Kidney (tissue), 14 donors: ENCODE measurements around the gene AGR2. TPM values are rescaled to one million over a fixed set of nuclear protein-coding genes. Genes with fewer than 3 reads are reported as not detected.
A peak's percentile ranks its signal among the peaks of the same experiment; 100 is the strongest.

Experiments
- DNase-seq, 5 donors: peaks; one replicate each; pipeline ENCODE4 v3.0.0-alpha.2; 2013 to 2020
- FAIRE-seq: peaks from 2 replicates; lab custom pipeline; 2012; peaks lifted over from hg19 to GRCh38; lab: Jason Lieb, UNC
- H3K27ac ChIP-seq, 2 donors: one replicate each; pipeline ENCODE4 v1.7.0; 2013; ENCODE audit warnings: low read depth in 2 of 2, low read length in 2 of 2, inconsistent platforms in 1 of 2
- H3K27me3 ChIP-seq: one replicate; pipeline ENCODE4 v1.7.1; 2013; ENCODE audit warnings: low read length, inconsistent platforms; ENCODE audit not compliant: control insufficient read depth, insufficient read depth
- H3K36me3 ChIP-seq, 3 donors: one replicate each; pipeline versions ENCODE4 v1.7.0 to v1.7.1; 2013; ENCODE audit warnings: low read length in 3 of 3, control low read depth in 1 of 3, inconsistent platforms in 1 of 3; ENCODE audit not compliant: insufficient read depth in 3 of 3, control insufficient read depth in 2 of 3
- H3K4me1 ChIP-seq, 3 donors: one replicate each; pipeline versions ENCODE4 v1.7.0 to v1.7.1; 2013; ENCODE audit warnings: low read length in 3 of 3, inconsistent platforms in 1 of 3, low read depth in 1 of 3; ENCODE audit not compliant: control insufficient read depth in 2 of 3, insufficient read depth in 2 of 3
- H3K4me3 ChIP-seq, 3 donors: one replicate each; pipeline versions ENCODE4 v1.7.0 to v1.8.1; 2013; ENCODE audit warnings: low read length in 3 of 3, control low read depth in 1 of 3, inconsistent platforms in 1 of 3
- H3K9ac ChIP-seq, 3 donors: one replicate each; pipeline versions ENCODE4 v1.7.0 to v1.7.1; 2013; ENCODE audit warnings: low read length in 3 of 3, control low read depth in 1 of 3, inconsistent platforms in 1 of 3
- H3K9me3 ChIP-seq, 3 donors: one replicate each; pipeline versions ENCODE4 v1.7.0 to v1.7.1; 2013; ENCODE audit warnings: low read length in 3 of 3, control low read depth in 1 of 3, inconsistent platforms in 1 of 3; ENCODE audit not compliant: control insufficient read depth in 2 of 3, insufficient read depth in 1 of 3
- CTCF ChIP-seq: IDR thresholded peaks from 3 replicates; pipeline ENCODE4 v1.5.1; 2012; ENCODE audit warnings: mild to moderate bottlenecking, moderate library complexity, borderline replicate concordance; ENCODE audit not compliant: insufficient read depth; ENCODE audit errors: extremely low read depth
- intact Hi-C: fragments of 100-400 bp; cut with DNase I; formaldehyde crosslinking; loops from one replicate; pipeline ENCODE4 v1.11.1; 2022
- polyA plus RNA-seq: library from polyadenylated mRNA; stranded (reverse); fragments of 350-450 nt; fragmentation: Illumina TruSeq; extraction: RNeasy Lipid Tissue Mini Kit (QIAGEN cat#74804); gene quantifications from one replicate; pipeline ENCODE4 v1.2.3, GENCODE V29; 2014; ENCODE audit warnings: low read depth, low replicate concordance; ENCODE audit not compliant: insufficient read depth
- total RNA-seq: library from RNA; stranded (reverse); fragmentation: NEBNext Ultra II Directional; extraction: Animal tissue kit (Norgen Biotek cat#: 25700); gene quantifications from one replicate; pipeline ENCODE4 v1.2.1, GENCODE V29; 2021
- donor health status: control.
- donor health status: control.
- donor health status: control.
- donor health status: control.
- donor health status: control.
- donor health status: DM: yes; HTN: yes; CAD: no.
- donor health status: Normal renal cell carcinoma (clear cell type).

Gene AGR2
- total and polyA plus RNA-seq, 2 donors from 2014 or later, result 15.1 to 164 TPM

GRCh38 chr7:16801579-16801978 is 3.2 kb downstream of the AGR2 start:
- FAIRE-seq, result no peak
- no peak overlapping the region for H3K27ac ChIP-seq
- intact Hi-C loops, result no loop called here
- H3K9me3 ChIP-seq, result no peaks in the 10 kb centered on the region
- H3K4me1 ChIP-seq, result no peaks in the 10 kb centered on the region
- H3K36me3 ChIP-seq, result no peaks in the 10 kb centered on the region
- H3K9ac ChIP-seq, result no peak overlapping the region
- no peak for TF ChIP-seq CTCF
- no peak for DNase-seq
- no peak overlapping the region for H3K4me3 ChIP-seq
- H3K27me3 ChIP-seq, result no peaks in the 10 kb centered on the region

GRCh38 chr7:16801111-16801542 is 3.7 kb downstream of the AGR2 start:
- Histone ChIP-seq H3K4me3 (no peak overlapping the region), H3K4me1 (no peaks in the 10 kb centered on the region), H3K36me3 (no peaks in the 10 kb centered on the region), H3K27me3 (no peaks in the 10 kb centered on the region), H3K9ac (no peak overlapping the region), H3K27ac (no peak overlapping the region), H3K9me3 (no peaks in the 10 kb centered on the region)
- intact Hi-C loops, result no loop called here
- DNase-seq, result peak in 1 of 5 donors; percentile 63
- peak; percentile 24 for TF ChIP-seq CTCF
- peak; percentile 53 for FAIRE-seq

- Histone ChIP-seq H3K4me1 (no peaks in the 10 kb centered on the region), H3K4me3 (no peak overlapping the region), H3K36me3 (no peaks in the 10 kb centered on the region), H3K27ac (no peak overlapping the region), H3K27me3 (no peaks in the 10 kb centered on the region), H3K9ac (no peak overlapping the region), H3K9me3 (no peaks in the 10 kb centered on the region)
- no peak for TF ChIP-seq CTCF
- FAIRE-seq (no peak), DNase-seq (peak in 1 of 5 donors; percentile 34)
- intact Hi-C loops, result no loop called here
These were observed 9.2 kb downstream of the AGR2 start for GRCh38 chr7:16795624-16796023.

- no peak for TF ChIP-seq CTCF
- intact Hi-C loops, result no loop called here
- Histone ChIP-seq H3K27me3 (no peaks in the 10 kb centered on the region), H3K27ac (no peak overlapping the region), H3K4me3 (no peak overlapping the region), H3K36me3 (no peaks in the 10 kb centered on the region), H3K4me1 (no peaks in the 10 kb centered on the region), H3K9ac (no peak overlapping the region), H3K9me3 (no peaks in the 10 kb centered on the region)
- FAIRE-seq, result no peak
- DNase-seq, result no peak
These were observed 9.8 kb downstream of the AGR2 start for GRCh38 chr7:16794986-16795385.
